Endothelial cell of umbilical vein (primary cell): Measurements from ENCODE around the gene CDC42BPB. TPM values are rescaled to one million over a fixed set of nuclear protein-coding genes. Genes with fewer than 3 reads are reported as not detected.
A peak's percentile ranks its signal among the peaks of the same experiment; 100 is the strongest.

Source experiments
- BruUV-seq: library from RNA; stranded (reverse); fragments of 400-500 nt; replicated peaks from 2 replicates; lab custom pipeline; 2021; lab: Mats Ljungman, UMichigan
- CTCF ChIA-PET: fragments of 300-600, 350-600 bp; sonication (Branson Sonifier 250); formaldehyde crosslinking; loops from one replicate; lab custom pipeline; 2021; ENCODE audit warnings: antibody characterized with exemption, inconsistent platforms; lab: Charles Lee
- POLR2A ChIA-PET: fragments of 300-600, 350-600 bp; sonication (Branson Sonifier 250); formaldehyde crosslinking; loops from one replicate; lab custom pipeline; 2021; ENCODE audit warnings: antibody characterized with exemption, inconsistent platforms; lab: Charles Lee
- DNase-seq: peaks from one replicate; pipeline ENCODE4 v3.0.0-alpha.2; 2011; ENCODE audit warnings: low read depth, low spot score
- FAIRE-seq: peaks from 2 replicates; lab custom pipeline; 2011; peaks lifted over from hg19 to GRCh38; lab: Jason Lieb, UNC
- H2AFZ ChIP-seq: 2 replicates; pipeline ENCODE4 v1.6.0; 2012; ENCODE audit warnings: low read depth, low read length, control low read depth, inconsistent platforms
- H3K27ac ChIP-seq: 2 replicates; pipeline ENCODE4 v1.5.1; 2011; ENCODE audit warnings: low read depth, mild to moderate bottlenecking, control low read depth, low read length, moderate library complexity; ENCODE audit not compliant: insufficient read depth
- H3K27me3 ChIP-seq, 2 experiments: 2 replicates each; pipeline versions ENCODE4 v1.6.0 to v1.6.1; 2011; ENCODE audit warnings: low read length in 2 of 2, mixed read lengths in 1 of 2; ENCODE audit not compliant: control insufficient read depth in 2 of 2, insufficient read depth in 2 of 2
- H3K36me3 ChIP-seq, 2 experiments: 2 replicates in 1 of 2; 3 replicates in 1 of 2; pipeline ENCODE4 v1.5.1; 2011; ENCODE audit warnings: low read length in 2 of 2, mild to moderate bottlenecking in 1 of 2, moderate library complexity in 1 of 2; ENCODE audit not compliant: control insufficient read depth in 2 of 2, insufficient read depth in 2 of 2; ENCODE audit errors: extremely low read depth in 1 of 2
- H3K4me1 ChIP-seq: 3 replicates; pipeline ENCODE4 v1.5.1; 2011; ENCODE audit warnings: mild to moderate bottlenecking, low read length; ENCODE audit not compliant: control insufficient read depth, insufficient read depth; ENCODE audit errors: extremely low read depth
- H3K4me2 ChIP-seq: 2 replicates; pipeline ENCODE4 v1.6.1; 2011; ENCODE audit warnings: low read length, control low read depth, mixed read lengths; ENCODE audit not compliant: insufficient read depth
- H3K4me3 ChIP-seq, 3 experiments: fragments of 200-600 bp in 1 of 3; sonication (generic), shearing (Covaris generic) in 1 of 3; replicated peaks in 1 of 3; 2 replicates each; pipeline ENCODE4 v1.5.1; 2011 to 2016; ENCODE audit warnings: control low read depth in 3 of 3, low read length in 3 of 3, mild to moderate bottlenecking in 2 of 3, inconsistent platforms in 1 of 3, low read depth in 1 of 3, moderate library complexity in 1 of 3; ENCODE audit not compliant: insufficient read depth in 1 of 3
- H3K79me2 ChIP-seq: 2 replicates; pipeline ENCODE4 v1.6.0; 2012; ENCODE audit warnings: low read length, inconsistent platforms; ENCODE audit not compliant: control insufficient read depth, insufficient read depth
- H3K9ac ChIP-seq: replicated peaks from 2 replicates; pipeline ENCODE3; 2011; ENCODE audit warnings: low read length, control low read depth; ENCODE audit not compliant: insufficient read depth; ENCODE audit errors: extremely low read depth
- H3K9me1 ChIP-seq: replicated peaks from 3 replicates; pipeline ENCODE4 v1.6.0; 2011; ENCODE audit warnings: mild to moderate bottlenecking, low read length; ENCODE audit not compliant: control insufficient read depth, insufficient read depth; ENCODE audit errors: extremely low read depth
- H3K9me3 ChIP-seq: replicated peaks from 2 replicates; pipeline ENCODE4 v1.5.1; 2012; ENCODE audit warnings: low read length, inconsistent platforms; ENCODE audit not compliant: control insufficient read depth, insufficient read depth
- H4K20me1 ChIP-seq: replicated peaks from 2 replicates; pipeline ENCODE3; 2011; ENCODE audit warnings: mild to moderate bottlenecking, low read length; ENCODE audit not compliant: control insufficient read depth, insufficient read depth; ENCODE audit errors: extremely low read depth
- EZH2 ChIP-seq: IDR thresholded peaks from 2 replicates; pipeline ENCODE4 v1.6.1; 2012; ENCODE audit warnings: borderline replicate concordance, low read depth, mild to moderate bottlenecking, moderate library complexity, low read length, inconsistent platforms; ENCODE audit not compliant: severe bottlenecking
- FOS ChIP-seq: IDR thresholded peaks from 2 replicates; pipeline ENCODE4 v1.6.1; 2011; ENCODE audit warnings: mild to moderate bottlenecking, low read length, moderate library complexity, borderline replicate concordance; ENCODE audit not compliant: insufficient read depth
- GATA2 ChIP-seq: IDR thresholded peaks from 2 replicates; pipeline ENCODE4 v1.7.0; 2011; ENCODE audit warnings: low read depth, mild to moderate bottlenecking, moderate library complexity, mixed read lengths, low read length; ENCODE audit not compliant: insufficient read length, insufficient read depth
- POLR2AphosphoS5 ChIP-seq: IDR thresholded peaks from 2 replicates; pipeline ENCODE4 v1.6.1; 2012; ENCODE audit warnings: low read depth, mild to moderate bottlenecking, control low read depth, low read length, moderate library complexity; ENCODE audit not compliant: insufficient read depth
- dilution Hi-C: fragments of 300-500 bp; cut with MboI; formaldehyde crosslinking; loops from one replicate; pipeline ENCODE4 v1.15.0; 2019; ENCODE audit warnings: low sequenced_read_pairs; ENCODE audit not compliant: extremely low pct_ligation_motif_present
- intact Hi-C: fragments of 100-400 bp; cut with micrococcal nuclease; formaldehyde crosslinking; loops from one replicate; pipeline ENCODE4 v1.10.0; 2022
- polyA plus RNA-seq, 4 experiments: library from polyadenylated mRNA; depleted of rRNA in 3 of 4; stranded (reverse) in 3 of 4; unstranded in 1 of 4; fragments of >200 nt; gene quantifications; 2 replicates each; pipeline versions ENCODE4 v1.2.1 to v1.2.3, GENCODE V29; 2011 to 2012; ENCODE audit warnings: missing spikeins in 1 of 4
- total RNA-seq: library from RNA; stranded (reverse); gene quantifications from 2 replicates; pipeline ENCODE4 v1.2.3, GENCODE V29; 2021

CDC42BPB gene
- total and polyA plus RNA-seq, 2 donors (not counting 3 experiments of a cell fraction or from before 2014, with no cell fraction given): 82.6 to 131 TPM

- Histone ChIP-seq H3K4me1 (peaks cover 8% of the 10 kb centered on the region), H3K79me2 (no peaks in the 10 kb centered on the region), H2AFZ (peak overlapping the region; percentile 89), H3K4me2 (peak overlapping the region; percentile 45), H3K9me1 (no peaks in the 10 kb centered on the region), H3K4me3 (peak overlapping the region in 2 of 3 experiments; percentile 34 to 41), H3K36me3 (no peaks in the 10 kb centered on the region), H4K20me1 (no peaks in the 10 kb centered on the region), H3K27ac (no peak overlapping the region), H3K27me3 (no peaks in the 10 kb centered on the region), H3K9me3 (no peaks in the 10 kb centered on the region), H3K9ac (peak overlapping the region; percentile 38)
- peak; percentile 21 for FAIRE-seq
- CTCF ChIA-PET: interaction anchor here (0.5 to 2.0 kb wide), 15 partner anchors 9 to 217 kb away, joined by 3 to 17 read pairs (median 5); partner anchors contain the start of gene CDC42BPB
- POLR2A ChIA-PET: interaction anchor here (0.9 kb wide), 1 partner anchor 18 kb away, joined by 3 read pairs; no protein-coding TSS in a partner anchor
- TF ChIP-seq GATA2 (no peak), EZH2 (no peak), FOS (no peak), POLR2AphosphoS5 (no peak)
- no TSS peak for BruUV-seq
- intact Hi-C loops: loop anchor here (1.0 to 2.0 kb wide), 5 partner anchors 9 to 110 kb away; no protein-coding TSS in a partner anchor
- DNase-seq: no peak
- dilution Hi-C loops: no loop called here
Observed at GRCh38 chr14:103074729-103075367, 17.5 kb upstream of the CDC42BPB start.
